GM19238 (cell line): ENCODE data around the gene ACR.
A peak's percentile ranks its signal among the peaks of the same experiment; 100 is the strongest.
"Not testable (repeated sequence)": the region's sequence is repeated elsewhere in the genome, so short reads cannot be mapped to it uniquely, and the experiment has no call there.

ENCODE experiments used
- DNase-seq: peaks from one replicate; pipeline ENCODE4 v3.0.0; 2011; ENCODE audit warnings: low spot score; ENCODE audit not compliant: insufficient read length

The ACR gene

DNA sequence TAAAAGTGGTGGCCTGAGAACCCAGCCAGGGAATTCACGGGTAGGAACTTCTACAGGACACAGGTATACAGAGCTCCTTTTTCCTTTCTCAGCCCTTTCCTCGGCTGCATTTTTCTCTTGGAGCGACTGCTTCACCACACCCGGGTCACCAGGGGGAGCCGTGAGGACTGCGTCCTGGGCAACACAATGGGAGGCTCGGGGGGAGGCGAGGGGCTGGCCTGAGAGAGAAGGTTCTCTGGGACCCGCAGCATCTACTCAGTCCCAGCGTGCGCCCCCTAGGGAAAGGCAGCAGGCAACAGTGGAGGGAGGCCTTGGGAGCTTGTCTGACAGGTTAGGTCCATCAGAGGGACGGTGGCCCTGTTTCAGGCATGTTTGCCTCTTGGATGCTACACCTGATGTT lies 37.1 kb downstream of the ACR start:
- peak; percentile 2 for DNase-seq

DNA sequence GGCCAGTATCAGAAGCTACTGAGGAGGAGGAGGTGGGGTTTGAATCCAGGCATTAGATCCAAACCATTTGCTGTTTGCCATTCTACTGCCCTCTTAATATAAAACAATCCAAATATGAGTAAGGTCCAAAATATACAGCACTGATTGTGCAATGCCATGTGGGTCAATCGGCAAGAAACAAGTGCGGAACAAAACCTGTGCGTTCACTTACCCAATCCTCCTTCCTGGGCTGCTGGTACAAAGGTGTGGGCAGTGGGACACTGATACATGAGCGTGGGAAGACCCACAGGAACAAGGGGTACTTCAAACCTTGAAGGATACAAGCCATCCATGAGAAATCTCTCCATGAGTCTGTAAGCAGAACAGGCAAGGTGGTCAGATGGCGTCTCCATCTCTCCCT lies 39.6 kb downstream of the ACR start:
- not testable (repeated sequence) for DNase-seq

DNA sequence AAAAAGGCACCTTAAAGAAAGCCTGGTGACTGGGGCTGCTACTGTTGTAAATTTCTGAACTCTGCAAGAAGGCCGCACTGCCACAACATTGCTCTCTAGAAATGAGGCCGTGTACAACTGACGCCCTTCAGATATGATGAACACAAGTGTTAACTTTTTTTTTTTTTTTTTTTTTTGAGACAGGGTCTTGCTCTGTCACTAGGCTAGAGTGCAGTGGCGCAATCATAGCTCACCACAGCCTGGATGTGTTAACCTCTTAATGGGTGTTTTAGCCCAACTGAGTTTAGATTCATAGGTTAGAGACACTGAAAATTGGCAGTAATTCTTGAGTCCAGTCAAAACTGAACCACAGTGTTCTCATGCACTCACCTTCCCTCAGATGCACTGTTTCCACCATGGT lies 42.2 kb downstream of the ACR start:
- not testable (repeated sequence) for DNase-seq

DNA sequence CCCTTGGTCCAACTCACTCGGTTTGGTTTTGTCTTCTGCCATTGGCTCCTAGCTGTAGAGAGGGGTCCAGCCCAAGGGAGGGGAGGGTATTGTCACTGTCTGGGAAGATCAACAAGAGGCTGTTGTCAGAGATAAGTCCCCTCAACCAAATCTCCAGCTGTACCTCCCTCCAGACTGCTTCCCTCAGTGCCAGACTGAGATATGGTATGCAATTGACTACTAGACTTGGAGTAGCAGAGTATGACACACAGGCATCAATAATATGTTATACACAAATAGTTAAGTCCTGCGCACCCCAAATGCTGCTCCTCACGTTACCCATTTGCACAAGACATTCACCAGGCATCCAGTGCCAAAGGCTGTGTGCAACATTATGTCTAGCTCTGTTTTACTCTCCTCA lies 44.2 kb downstream of the ACR start:
- not testable (repeated sequence) for DNase-seq

DNA sequence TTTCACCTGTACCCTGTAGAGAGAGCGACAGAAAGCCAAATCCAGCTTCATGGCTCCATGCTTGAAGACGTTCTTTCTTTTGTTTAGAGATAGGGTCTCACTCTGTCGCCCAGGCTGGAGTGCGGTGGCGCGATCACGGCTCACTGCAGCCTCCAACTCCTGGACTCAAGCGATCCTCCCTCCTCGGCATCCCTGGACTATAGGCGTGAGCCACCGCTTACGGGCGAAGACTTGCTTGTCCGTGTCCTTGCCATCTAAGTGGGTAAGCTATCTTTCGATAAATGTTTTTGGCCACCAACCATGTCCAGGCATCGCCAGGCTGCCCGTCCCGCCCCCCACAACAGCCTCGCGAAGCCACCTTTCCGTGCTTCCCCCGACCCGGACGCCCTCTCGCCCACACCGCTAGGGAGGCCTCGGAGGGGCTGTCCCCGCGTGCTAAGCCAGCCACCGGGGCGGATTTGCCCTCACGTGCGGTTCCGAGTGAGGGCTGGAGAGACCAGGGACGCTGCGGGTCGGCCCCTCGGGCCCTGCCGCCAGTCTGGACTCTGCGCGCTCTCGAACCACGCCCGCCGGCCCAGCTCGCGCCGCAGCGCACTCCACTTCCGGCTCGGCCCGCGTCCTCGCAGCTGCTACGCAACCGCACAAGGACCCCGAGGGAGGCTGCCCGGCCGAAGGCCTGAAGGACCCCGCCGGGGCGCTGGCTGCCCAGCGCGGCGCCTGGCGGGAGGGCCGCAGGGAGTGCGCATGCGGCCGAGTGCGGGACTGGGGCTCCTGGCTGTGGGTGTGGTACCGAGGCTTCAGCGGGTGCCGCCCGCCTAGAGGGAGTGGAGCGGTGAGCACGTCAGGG lies 45.3 kb downstream of the ACR start, which contains the start of gene RABL2B:
RABL2B (minus strand) TSS at position 604 of the 847 bp plus-strand sequence. CDS start 1,342 bp downstream, outside the sequence.
- DNase-seq, result peak; percentile 90

DNA sequence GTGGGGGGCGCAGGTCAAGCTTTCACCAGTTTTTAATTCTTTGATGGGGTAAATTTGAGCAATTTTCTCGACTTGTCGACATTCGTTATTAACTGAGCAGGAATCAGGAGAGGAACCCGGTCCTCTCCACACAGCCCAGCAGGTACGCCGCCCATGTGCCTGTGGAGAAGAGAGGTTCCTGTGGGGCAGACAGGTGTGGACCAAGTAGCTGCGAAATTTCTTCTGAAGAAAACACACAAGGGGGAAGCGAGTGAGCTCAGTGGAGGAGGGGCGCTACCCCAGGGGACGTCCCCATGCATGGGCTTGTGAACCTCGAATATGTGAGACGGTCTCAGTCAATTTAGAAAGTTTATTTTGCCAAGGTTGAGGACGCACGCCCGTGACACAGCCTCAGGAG lies 45.9 kb downstream of the ACR start:
- DNase-seq, result not testable (repeated sequence)

DNA sequence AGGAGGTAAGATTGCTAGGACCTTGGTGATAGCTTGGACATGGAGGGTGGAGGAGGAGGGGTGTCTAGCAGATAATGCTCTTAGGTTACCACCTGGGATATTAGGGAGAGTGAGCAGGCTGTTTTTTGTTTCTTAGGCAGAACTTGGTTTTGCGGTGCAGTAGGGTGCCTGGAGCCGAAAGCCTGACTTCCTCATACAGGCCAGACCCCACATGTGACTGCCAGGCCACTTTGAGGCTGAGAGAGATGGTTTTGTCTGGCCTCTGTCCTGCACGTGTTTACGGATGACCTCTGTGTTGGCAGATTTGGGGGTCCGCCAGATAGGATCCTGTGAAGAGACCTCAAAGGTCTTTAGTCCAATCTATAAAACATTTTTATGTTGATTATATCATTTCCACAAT lies 47.3 kb downstream of the ACR start:
- not testable (repeated sequence) for DNase-seq

DNA sequence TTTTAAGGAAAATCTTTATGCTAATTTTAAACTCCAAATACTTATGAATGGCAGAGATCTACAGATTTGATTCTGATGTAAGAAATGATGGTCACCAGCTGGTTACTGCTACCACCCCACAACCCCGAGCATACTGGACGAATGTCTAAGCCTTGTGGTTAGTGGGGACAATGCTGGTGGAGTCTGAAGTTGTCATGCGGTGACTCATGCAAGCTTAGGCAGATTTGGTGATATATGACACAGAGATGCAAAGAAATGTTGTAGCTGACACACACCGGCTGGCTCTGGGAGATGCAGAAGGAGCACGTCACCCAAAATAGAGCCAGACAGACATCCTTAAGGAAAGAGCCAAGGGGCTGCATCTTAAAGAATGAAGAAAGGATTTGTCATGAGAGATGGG lies 48.9 kb downstream of the ACR start:
- not testable (repeated sequence) for DNase-seq
